Erythroblast (primary cell): ENCODE data around the gene CHMP4B.

ENCODE experiments used
- GATA1 ChIP-seq: IDR thresholded peaks from 2 replicates; pipeline ENCODE4 v1.6.1; 2011; ENCODE audit warnings: low read depth, mild to moderate bottlenecking, control low read depth, low read length, moderate library complexity
- POLR2A ChIP-seq: IDR thresholded peaks from 2 replicates; pipeline ENCODE4 v1.6.1; 2011; ENCODE audit warnings: mild to moderate bottlenecking, low read length

DNA sequence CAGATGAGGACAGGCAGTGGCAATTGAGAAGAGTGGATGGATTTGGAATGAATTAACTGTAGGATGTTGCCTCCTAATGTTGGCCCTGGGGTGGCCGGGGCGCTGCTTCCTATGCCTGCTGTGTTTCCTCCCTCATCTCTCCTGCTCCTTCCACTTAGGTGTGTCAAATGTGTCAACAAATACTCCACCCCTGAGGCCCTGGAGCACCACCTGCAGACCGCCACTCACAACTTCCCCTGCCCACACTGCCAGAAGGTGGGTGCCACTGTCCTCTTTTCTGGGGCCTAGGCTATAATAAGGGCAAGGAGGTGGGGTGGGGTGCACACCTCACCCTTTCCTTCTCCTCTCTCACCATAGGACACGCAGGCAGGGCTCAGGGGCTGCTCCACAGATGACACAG lies 30.0 kb upstream of the CHMP4B start:
- no peak for TF ChIP-seq POLR2A
- no peak for TF ChIP-seq GATA1
